Loucy (cell line): ENCODE data around the gene IL36G.

ENCODE experiments used
- CTCF ChIP-seq: fragments of 200-600 bp; sonication (generic); conservative IDR thresholded peaks from 2 replicates; pipeline ENCODE4 v1.5.1; 2014; ENCODE audit warnings: mild to moderate bottlenecking, antibody characterized with exemption, low read length
- EZH2phosphoT487 ChIP-seq: fragments of 200-600 bp; IDR thresholded peaks from 2 replicates; pipeline ENCODE4 v1.6.1; 2018; ENCODE audit warnings: antibody characterized with exemption, mild to moderate bottlenecking, moderate library complexity, borderline replicate concordance

- TF ChIP-seq CTCF, result no peak
- no peak for TF ChIP-seq EZH2phosphoT487
Measured at GRCh38 chr2:112957511-112957910, 20.3 kb upstream of the IL36G start.
